Neural crest cell (in vitro differentiated cells): ENCODE results near the gene FNDC3B. TPM values are rescaled to one million over a fixed set of nuclear protein-coding genes. Genes with fewer than 3 reads are reported as not detected.

Source experiments
- DNase-seq: peaks from one replicate; pipeline ENCODE4 v3.0.0; 2021; ENCODE audit warnings: low read depth, mixed read lengths, low spot score
- H3K27ac Mint-ChIP-seq: one replicate; pipeline ENCODE4 v1.8.0; 2021; ENCODE audit warnings: mild to moderate bottlenecking, mixed read lengths; ENCODE audit not compliant: unreplicated experiment
- H3K27me3 Mint-ChIP-seq: 2 replicates; pipeline ENCODE4 v1.8.0; 2021; ENCODE audit warnings: low read depth, mild to moderate bottlenecking, mixed read lengths
- H3K36me3 Mint-ChIP-seq: 2 replicates; pipeline ENCODE4 v1.8.0; 2021; ENCODE audit warnings: low read depth, mild to moderate bottlenecking, mixed read lengths
- H3K4me1 Mint-ChIP-seq: 2 replicates; pipeline ENCODE4 v1.8.0; 2021; ENCODE audit warnings: mixed read lengths
- H3K4me3 Mint-ChIP-seq: one replicate; pipeline ENCODE4 v1.8.0; 2021; ENCODE audit warnings: mild to moderate bottlenecking, mixed read lengths
- H3K9me3 Mint-ChIP-seq: 2 replicates; pipeline ENCODE4 v1.8.0; 2021; ENCODE audit warnings: mixed read lengths
- total RNA-seq: library from RNA; stranded (reverse); gene quantifications from 2 replicates; pipeline ENCODE4 v1.2.1, GENCODE V29; 2021
- TF ChIP-seq, protein P1 (sequence below): fragments of 200-600 bp; sonication (generic); conservative IDR thresholded peaks from 2 replicates; pipeline ENCODE4 v1.5.0; 2021; ENCODE audit warnings: antibody characterized with exemption, mild to moderate bottlenecking

FNDC3B gene
- total RNA-seq, 1 donor from 2014 or later = 41.5 TPM

DNA sequence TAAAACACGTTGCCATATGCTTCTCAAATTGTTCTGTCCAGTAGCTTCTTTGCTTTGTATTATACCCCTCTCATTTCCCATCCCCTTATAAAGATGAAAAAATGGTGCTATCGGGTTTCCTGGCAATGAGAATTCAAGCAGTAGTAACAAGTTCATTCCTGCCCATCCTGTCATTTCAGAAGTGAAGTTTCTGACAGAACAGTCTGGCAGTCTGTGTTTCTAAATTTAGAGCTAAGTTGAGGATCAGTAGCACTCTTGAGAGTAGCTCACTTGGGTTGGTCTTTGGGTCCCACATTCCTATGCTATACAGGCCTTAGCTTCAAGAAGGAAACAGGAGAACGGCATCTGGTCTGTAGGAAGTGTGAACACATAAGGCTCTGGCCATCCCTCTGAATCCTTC, 274.3 kb downstream of the FNDC3B start:
- TF ChIP-seq, protein P1, sequence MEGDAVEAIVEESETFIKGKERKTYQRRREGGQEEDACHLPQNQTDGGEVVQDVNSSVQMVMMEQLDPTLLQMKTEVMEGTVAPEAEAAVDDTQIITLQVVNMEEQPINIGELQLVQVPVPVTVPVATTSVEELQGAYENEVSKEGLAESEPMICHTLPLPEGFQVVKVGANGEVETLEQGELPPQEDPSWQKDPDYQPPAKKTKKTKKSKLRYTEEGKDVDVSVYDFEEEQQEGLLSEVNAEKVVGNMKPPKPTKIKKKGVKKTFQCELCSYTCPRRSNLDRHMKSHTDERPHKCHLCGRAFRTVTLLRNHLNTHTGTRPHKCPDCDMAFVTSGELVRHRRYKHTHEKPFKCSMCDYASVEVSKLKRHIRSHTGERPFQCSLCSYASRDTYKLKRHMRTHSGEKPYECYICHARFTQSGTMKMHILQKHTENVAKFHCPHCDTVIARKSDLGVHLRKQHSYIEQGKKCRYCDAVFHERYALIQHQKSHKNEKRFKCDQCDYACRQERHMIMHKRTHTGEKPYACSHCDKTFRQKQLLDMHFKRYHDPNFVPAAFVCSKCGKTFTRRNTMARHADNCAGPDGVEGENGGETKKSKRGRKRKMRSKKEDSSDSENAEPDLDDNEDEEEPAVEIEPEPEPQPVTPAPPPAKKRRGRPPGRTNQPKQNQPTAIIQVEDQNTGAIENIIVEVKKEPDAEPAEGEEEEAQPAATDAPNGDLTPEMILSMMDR = no peak
- Mint-ChIP-seq H3K4me1 (peaks cover 13% of the 10 kb centered on the region), H3K4me3 (no peak overlapping the region), H3K27ac (no peak overlapping the region), H3K27me3 (no peaks in the 10 kb centered on the region), H3K36me3 (peaks cover 14% of the 10 kb centered on the region), H3K9me3 (no peaks in the 10 kb centered on the region)
- no peak for DNase-seq

DNA sequence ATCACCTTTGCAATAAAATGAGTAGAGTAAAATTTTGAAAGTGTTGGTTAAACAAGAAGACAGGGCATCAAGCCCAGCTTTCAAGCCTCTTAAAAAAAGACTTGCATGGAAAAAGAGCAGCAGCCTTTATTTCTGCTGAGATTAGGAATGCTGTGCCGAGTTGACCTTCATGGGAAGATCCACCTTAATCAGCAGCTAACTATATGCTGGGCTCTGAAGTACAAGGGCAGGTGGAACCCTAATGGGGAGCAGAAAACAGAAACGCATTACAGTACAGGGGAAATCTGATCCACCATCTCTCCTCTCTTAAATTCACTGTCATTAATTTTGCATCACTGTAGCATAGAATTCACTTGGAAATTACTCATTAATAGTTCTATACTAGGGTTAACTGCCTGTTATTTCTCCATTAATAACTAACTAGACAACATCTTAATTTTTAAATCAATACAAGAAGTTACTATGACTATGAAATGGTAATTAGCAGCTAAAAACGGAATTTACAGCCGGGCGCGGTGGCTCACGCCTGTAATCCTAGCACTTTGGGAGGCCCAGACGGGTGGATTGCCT, 275.3 kb downstream of the FNDC3B start:
- no peak for DNase-seq
- Mint-ChIP-seq H3K9me3 (no peaks in the 10 kb centered on the region), H3K4me1 (peaks cover 14% of the 10 kb centered on the region), H3K27me3 (no peaks in the 10 kb centered on the region), H3K27ac (no peak overlapping the region), H3K4me3 (no peak overlapping the region), H3K36me3 (peaks cover 14% of the 10 kb centered on the region)
- TF ChIP-seq, protein P1 = no peak

DNA sequence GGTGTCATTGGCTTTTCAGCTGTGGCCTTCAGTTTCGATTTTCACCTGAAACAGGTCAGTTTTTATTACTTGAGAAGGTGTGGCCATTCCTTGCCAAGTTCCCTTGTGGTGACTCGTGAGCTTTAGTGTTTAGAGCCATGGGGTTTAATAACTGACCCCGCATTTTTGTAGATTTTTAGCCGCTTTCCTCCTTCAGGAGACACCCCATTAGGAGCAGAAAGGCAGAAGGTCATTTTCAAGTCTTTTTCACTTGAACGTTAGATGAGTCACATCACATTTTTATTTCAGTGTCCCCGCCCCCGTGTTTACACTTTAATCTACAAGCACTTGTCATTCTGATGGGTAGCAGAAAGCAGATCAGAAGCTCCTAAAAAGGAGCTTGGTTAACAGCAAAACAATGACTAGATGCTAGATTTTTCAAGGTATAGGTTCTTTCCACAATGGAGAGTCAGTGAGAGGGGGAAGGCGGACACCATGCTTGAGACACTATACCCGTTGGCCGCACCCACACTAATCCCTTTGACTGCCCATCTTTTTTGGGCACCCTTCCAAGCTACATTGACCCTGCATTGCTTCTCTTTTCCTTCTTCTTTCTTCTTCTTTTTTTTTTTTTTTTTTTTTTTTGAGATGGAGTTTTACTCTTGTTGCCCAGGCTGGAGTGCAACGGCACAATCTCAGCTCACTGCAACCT, 276.2 kb downstream of the FNDC3B start:
- TF ChIP-seq, protein P1 = no peak
- H3K27ac Mint-ChIP-seq = no peak overlapping the region
- H3K4me3 Mint-ChIP-seq = no peak overlapping the region
- H3K9me3 Mint-ChIP-seq = no peaks in the 10 kb centered on the region
- H3K36me3 Mint-ChIP-seq = peaks cover 20% of the 10 kb centered on the region
- peaks cover 14% of the 10 kb centered on the region for H3K4me1 Mint-ChIP-seq
- H3K27me3 Mint-ChIP-seq = no peaks in the 10 kb centered on the region
- no peak for DNase-seq

DNA sequence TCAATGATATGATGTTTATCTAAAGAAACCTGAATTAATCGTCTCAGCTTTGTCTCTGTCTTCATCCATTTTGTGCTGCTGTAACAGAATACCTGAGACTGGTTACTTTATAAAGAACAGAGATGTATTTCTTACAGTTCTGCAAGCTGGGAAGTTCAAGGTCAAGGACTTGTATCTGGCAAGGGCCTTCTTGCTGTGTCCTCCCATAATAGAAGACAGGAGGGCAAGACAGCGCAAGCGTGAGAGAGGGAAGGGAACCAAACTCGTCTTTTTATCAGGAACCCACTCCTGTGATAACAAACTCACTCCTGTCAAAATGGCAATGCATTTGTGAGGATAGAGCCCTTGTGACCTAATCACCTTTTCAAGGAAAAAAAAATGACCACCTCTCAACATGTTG, 277.4 kb downstream of the FNDC3B start:
- no peaks in the 10 kb centered on the region for H3K9me3 Mint-ChIP-seq
- no peak overlapping the region for H3K4me3 Mint-ChIP-seq
- peaks cover 14% of the 10 kb centered on the region for H3K4me1 Mint-ChIP-seq
- no peaks in the 10 kb centered on the region for H3K27me3 Mint-ChIP-seq
- TF ChIP-seq, protein P1 = no peak
- DNase-seq = no peak
- no peak overlapping the region for H3K27ac Mint-ChIP-seq
- peaks cover 17% of the 10 kb centered on the region for H3K36me3 Mint-ChIP-seq

DNA sequence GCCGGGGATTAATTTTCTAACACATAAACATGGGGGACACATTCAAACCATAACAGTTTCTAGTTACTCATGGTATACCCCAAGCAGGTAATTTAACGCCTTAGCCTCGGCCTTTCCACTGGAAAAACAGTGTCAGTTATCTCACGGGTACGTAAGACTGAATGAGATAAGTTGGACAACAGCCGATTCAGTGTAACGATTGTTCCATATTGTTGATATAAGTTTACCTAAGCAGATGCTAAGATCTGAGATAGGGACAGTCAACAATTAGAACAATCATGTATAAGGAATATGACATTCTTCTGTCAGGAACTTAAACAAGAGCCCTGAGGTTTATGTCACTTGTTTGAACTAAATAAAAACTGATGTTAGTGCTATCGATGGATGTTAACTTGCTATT, 278.1 kb downstream of the FNDC3B start:
- H3K9me3 Mint-ChIP-seq = no peaks in the 10 kb centered on the region
- no peak for DNase-seq
- H3K4me3 Mint-ChIP-seq = no peak overlapping the region
- H3K4me1 Mint-ChIP-seq = peaks cover 14% of the 10 kb centered on the region
- peaks cover 14% of the 10 kb centered on the region for H3K36me3 Mint-ChIP-seq
- TF ChIP-seq, protein P1 = no peak
- no peaks in the 10 kb centered on the region for H3K27me3 Mint-ChIP-seq
- H3K27ac Mint-ChIP-seq = no peak overlapping the region
